Measurements from ENCODE around the gene TJAP1.

GRCh38 chr6:43433148-43433547, 44.2 kb upstream of the TJAP1 start:
- no peak for TF ChIP-seq CTCF (IDR thresholded peaks at IDR 0.05)
- TF ChIP-seq POLR2A (IDR thresholded peaks at IDR 0.05) = no peak
